ENCODE measurements around the gene ABCD1. TPM values are rescaled to one million over a fixed set of nuclear protein-coding genes. Genes with fewer than 3 reads are reported as not detected.
A peak's percentile ranks its signal among the peaks of the same experiment; 100 is the strongest.
"Not testable (repeated sequence)": the region's sequence is repeated elsewhere in the genome, so short reads cannot be mapped to it uniquely, and the experiment has no call there.

ABCD1 gene
- total RNA-seq, 6 experiments from 2014 or later, result 12.9 to 18.9 (median 14.5) TPM

GRCh38 chrX:153697924-153698865, 26.5 kb upstream of the ABCD1 start:
- H3K9me3 Mint-ChIP-seq, result no peaks in the 10 kb centered on the region
- no peak for TF ChIP-seq CTCF (IDR thresholded peaks at IDR 0.05)
- no peak overlapping the region; the same call in 1 of the 2 replicates for H3K27ac Mint-ChIP-seq
- DNase-seq, result no peak
- no peaks in the 10 kb centered on the region for H3K36me3 Mint-ChIP-seq (ENCODE audit: low read depth)
- peaks cover 8% of the 10 kb centered on the region; the same call in 1 of the 2 replicates for H3K4me1 Mint-ChIP-seq (ENCODE audit: low read depth)
- peaks cover 1% of the 10 kb centered on the region; the same call in 1 of the 2 replicates for H3K27me3 Mint-ChIP-seq (ENCODE audit: insufficient read depth)
- no peak overlapping the region for H3K4me3 Mint-ChIP-seq

GRCh38 chrX:153699210-153699783, 25.4 kb upstream of the ABCD1 start:
- not testable (repeated sequence) for H3K4me1 Mint-ChIP-seq (ENCODE audit: low read depth); H3K27me3 Mint-ChIP-seq (ENCODE audit: insufficient read depth); H3K4me3 Mint-ChIP-seq; H3K9me3 Mint-ChIP-seq; H3K36me3 Mint-ChIP-seq (ENCODE audit: low read depth); H3K27ac Mint-ChIP-seq; DNase-seq

- H3K4me1 Mint-ChIP-seq (ENCODE audit: low read depth); H3K36me3 Mint-ChIP-seq (ENCODE audit: low read depth); H3K4me3 Mint-ChIP-seq; H3K9me3 Mint-ChIP-seq; H3K27ac Mint-ChIP-seq; H3K27me3 Mint-ChIP-seq (ENCODE audit: insufficient read depth); DNase-seq: not testable (repeated sequence)
Measured at GRCh38 chrX:153699784-153700371, 24.8 kb upstream of the ABCD1 start.

- H3K9me3 Mint-ChIP-seq, result no peaks in the 10 kb centered on the region
- no peak for TF ChIP-seq CTCF (IDR thresholded peaks at IDR 0.05)
- no peaks in the 10 kb centered on the region for H3K36me3 Mint-ChIP-seq (ENCODE audit: low read depth)
- peaks cover 8% of the 10 kb centered on the region; the same call in 1 of the 2 replicates for H3K4me1 Mint-ChIP-seq (ENCODE audit: low read depth)
- H3K27me3 Mint-ChIP-seq (ENCODE audit: insufficient read depth), result peaks cover 1% of the 10 kb centered on the region; the same call in 1 of the 2 replicates
- peak overlapping the region; percentile 48 for H3K27ac Mint-ChIP-seq
- no peak overlapping the region; the same call in 1 of the 2 replicates for H3K4me3 Mint-ChIP-seq
- no peak for DNase-seq
Measured at GRCh38 chrX:153700376-153700945, 24.2 kb upstream of the ABCD1 start.

- H3K9me3 Mint-ChIP-seq, result no peaks in the 10 kb centered on the region
- no peaks in the 10 kb centered on the region for H3K36me3 Mint-ChIP-seq (ENCODE audit: low read depth)
- peaks cover 8% of the 10 kb centered on the region; the same call in 1 of the 2 replicates for H3K4me1 Mint-ChIP-seq (ENCODE audit: low read depth)
- peak overlapping the region; percentile 48 for H3K27ac Mint-ChIP-seq
- H3K27me3 Mint-ChIP-seq (ENCODE audit: insufficient read depth), result peaks cover 1% of the 10 kb centered on the region; the same call in 1 of the 2 replicates
- TF ChIP-seq CTCF (IDR thresholded peaks at IDR 0.05), result no peak
- DNase-seq, result no peak
- no peak overlapping the region for H3K4me3 Mint-ChIP-seq
Measured at GRCh38 chrX:153700967-153701366, 23.7 kb upstream of the ABCD1 start.

GRCh38 chrX:153701706-153702105, 22.9 kb upstream of the ABCD1 start:
- DNase-seq, result no peak
- H3K4me1 Mint-ChIP-seq (ENCODE audit: low read depth), result peaks cover 8% of the 10 kb centered on the region; the same call in 1 of the 2 replicates
- TF ChIP-seq CTCF (IDR thresholded peaks at IDR 0.05), result no peak
- no peaks in the 10 kb centered on the region for H3K36me3 Mint-ChIP-seq (ENCODE audit: low read depth)
- peaks cover 1% of the 10 kb centered on the region for H3K27me3 Mint-ChIP-seq (ENCODE audit: insufficient read depth)
- no peak overlapping the region for H3K27ac Mint-ChIP-seq
- no peak overlapping the region for H3K4me3 Mint-ChIP-seq
- H3K9me3 Mint-ChIP-seq, result no peaks in the 10 kb centered on the region
